GM23248 (cell line): ENCODE measurements around the gene NRROS.

Experiments
- EZH2 ChIP-seq: fragments of 200-600 bp; sonication (generic); IDR thresholded peaks from 2 replicates; pipeline ENCODE4 v1.6.1; 2018; ENCODE audit warnings: antibody characterized with exemption, mild to moderate bottlenecking; ENCODE audit not compliant: insufficient read depth, poor library complexity, severe bottlenecking
- EZH2phosphoT487 ChIP-seq: fragments of 200-600 bp; sonication (generic); IDR thresholded peaks from 2 replicates; pipeline ENCODE4 v1.6.1; 2018; ENCODE audit warnings: antibody characterized with exemption, moderate library complexity, mild to moderate bottlenecking, low read depth; ENCODE audit not compliant: insufficient read depth

GRCh38 chr3:196667056-196667825 is 27.7 kb downstream of the NRROS start:
- TF ChIP-seq EZH2phosphoT487 (no peak), EZH2 (no peak)
